ENCODE results near the gene TMTC1. TPM values are rescaled to one million over a fixed set of nuclear protein-coding genes. Genes with fewer than 3 reads are reported as not detected.

TMTC1 gene
- polyA plus RNA-seq, 3 donors = 3.0 to 35.1 (median 19.2) TPM

GRCh38 chr12:29750131-29750927 lies 33.4 kb downstream of the TMTC1 start:
- WGBS, 3 donors = 36 to 77% (median 64%) methylated on average over 1 of the region's 1 CpG
- no peak overlapping the region for H3K27ac ChIP-seq (ENCODE audit: low read depth, low read length)

GRCh38 chr12:29744365-29744764 lies 39.4 kb downstream of the TMTC1 start:
- no peak overlapping the region for H3K27ac ChIP-seq (ENCODE audit: low read depth, low read length)
- WGBS, 3 donors = 0% methylated on average over 1 of the region's 1 CpG

- WGBS, 3 donors = 43 to 63% (median 61%) methylated on average over 3 of the region's 3 CpGs
- no peak overlapping the region for H3K27ac ChIP-seq (ENCODE audit: low read depth, low read length)
Observed at GRCh38 chr12:29743801-29744200, 39.9 kb downstream of the TMTC1 start.

- 88 to 92% (median 92%) methylated on average over 4 of the region's 4 CpGs for WGBS, 3 donors
Observed at GRCh38 chr12:29743077-29743476, 40.7 kb downstream of the TMTC1 start.

GRCh38 chr12:29742646-29743045 lies 41.1 kb downstream of the TMTC1 start:
- WGBS, 3 donors = 91 to 100% (median 97%) methylated on average over 1 of the region's 1 CpG
- H3K27ac ChIP-seq (ENCODE audit: low read depth, low read length) = no peak overlapping the region

More at GRCh38 chr12:29743077-29743476, 40.7 kb downstream of the TMTC1 start:
- no peak overlapping the region for H3K27ac ChIP-seq (ENCODE audit: low read depth, low read length)

GRCh38 chr12:29741342-29742241 lies 42.1 kb downstream of the TMTC1 start:
- 52 to 68% (median 54%) methylated on average over 7 of the region's 7 CpGs for WGBS, 3 donors
- no peak overlapping the region for H3K27ac ChIP-seq (ENCODE audit: low read depth, low read length)

- H3K27ac ChIP-seq (ENCODE audit: low read depth, low read length) = no peak overlapping the region
Observed at GRCh38 chr12:29739279-29739991, 44.3 kb downstream of the TMTC1 start.

GRCh38 chr12:29738365-29738764 lies 45.4 kb downstream of the TMTC1 start:
- no peak overlapping the region for H3K27ac ChIP-seq (ENCODE audit: low read depth, low read length)
- WGBS, 3 donors = 60 to 69% (median 68%) methylated on average over 3 of the region's 3 CpGs

More at GRCh38 chr12:29739279-29739991, 44.3 kb downstream of the TMTC1 start:
- WGBS, 3 donors = 82 to 92% (median 88%) methylated on average over 10 of the region's 10 CpGs

GRCh38 chr12:29737644-29738043 lies 46.1 kb downstream of the TMTC1 start:
- H3K27ac ChIP-seq (ENCODE audit: low read depth, low read length) = no peak overlapping the region
- WGBS, 3 donors = 65 to 72% (median 66%) methylated on average over 4 of the region's 4 CpGs

GRCh38 chr12:29735604-29736003 lies 48.1 kb downstream of the TMTC1 start:
- H3K27ac ChIP-seq (ENCODE audit: low read depth, low read length) = no peak overlapping the region
- WGBS, 3 donors = 68 to 81% (median 80%) methylated on average over 7 of the region's 7 CpGs

- 46 to 62% (median 60%) methylated on average over 6 of the region's 6 CpGs for WGBS, 3 donors
- no peak overlapping the region for H3K27ac ChIP-seq (ENCODE audit: low read depth, low read length)
Observed at GRCh38 chr12:29734734-29735133, 49.0 kb downstream of the TMTC1 start.

GRCh38 chr12:29734305-29734704 lies 49.4 kb downstream of the TMTC1 start:
- H3K27ac ChIP-seq (ENCODE audit: low read depth, low read length) = no peak overlapping the region
- WGBS, 3 donors = 66 to 86% (median 85%) methylated on average over 5 of the region's 5 CpGs

GRCh38 chr12:29733501-29733900 lies 50.2 kb downstream of the TMTC1 start:
- 91 to 100% (median 95%) methylated on average over 1 of the region's 1 CpG for WGBS, 3 donors

GRCh38 chr12:29733060-29733459 lies 50.7 kb downstream of the TMTC1 start:
- no peak overlapping the region for H3K27ac ChIP-seq (ENCODE audit: low read depth, low read length)
- 79 to 82% (median 79%) methylated on average over 3 of the region's 3 CpGs for WGBS, 3 donors

More at GRCh38 chr12:29733501-29733900, 50.2 kb downstream of the TMTC1 start:
- no peak overlapping the region for H3K27ac ChIP-seq (ENCODE audit: low read depth, low read length)

GRCh38 chr12:29732593-29732992 lies 51.1 kb downstream of the TMTC1 start:
- no peak overlapping the region for H3K27ac ChIP-seq (ENCODE audit: low read depth, low read length)
- 82 to 94% (median 89%) methylated on average over 3 of the region's 3 CpGs for WGBS, 3 donors

- H3K27ac ChIP-seq (ENCODE audit: low read depth, low read length) = no peak overlapping the region
- WGBS, 3 donors = 88 to 98% (median 88%) methylated on average over 2 of the region's 2 CpGs
Observed at GRCh38 chr12:29732191-29732590, 51.6 kb downstream of the TMTC1 start.

GRCh38 chr12:29731591-29731990 lies 52.2 kb downstream of the TMTC1 start:
- WGBS, 3 donors = 25 to 62% (median 58%) methylated on average over 2 of the region's 2 CpGs
- no peak overlapping the region for H3K27ac ChIP-seq (ENCODE audit: low read depth, low read length)

GRCh38 chr12:29730481-29730880 lies 53.3 kb downstream of the TMTC1 start:
- no peak overlapping the region for H3K27ac ChIP-seq (ENCODE audit: low read depth, low read length)

GRCh38 chr12:29728030-29728429 lies 55.7 kb downstream of the TMTC1 start:
- WGBS, 3 donors = 71 to 74% (median 73%) methylated on average over 7 of the region's 7 CpGs
- H3K27ac ChIP-seq (ENCODE audit: low read depth, low read length) = no peak overlapping the region

More at GRCh38 chr12:29730481-29730880, 53.3 kb downstream of the TMTC1 start:
- WGBS, 3 donors = 70 to 86% (median 82%) methylated on average over 5 of the region's 5 CpGs
